ENCODE measurements around the gene MMP25.

The MMP25 gene

DNA sequence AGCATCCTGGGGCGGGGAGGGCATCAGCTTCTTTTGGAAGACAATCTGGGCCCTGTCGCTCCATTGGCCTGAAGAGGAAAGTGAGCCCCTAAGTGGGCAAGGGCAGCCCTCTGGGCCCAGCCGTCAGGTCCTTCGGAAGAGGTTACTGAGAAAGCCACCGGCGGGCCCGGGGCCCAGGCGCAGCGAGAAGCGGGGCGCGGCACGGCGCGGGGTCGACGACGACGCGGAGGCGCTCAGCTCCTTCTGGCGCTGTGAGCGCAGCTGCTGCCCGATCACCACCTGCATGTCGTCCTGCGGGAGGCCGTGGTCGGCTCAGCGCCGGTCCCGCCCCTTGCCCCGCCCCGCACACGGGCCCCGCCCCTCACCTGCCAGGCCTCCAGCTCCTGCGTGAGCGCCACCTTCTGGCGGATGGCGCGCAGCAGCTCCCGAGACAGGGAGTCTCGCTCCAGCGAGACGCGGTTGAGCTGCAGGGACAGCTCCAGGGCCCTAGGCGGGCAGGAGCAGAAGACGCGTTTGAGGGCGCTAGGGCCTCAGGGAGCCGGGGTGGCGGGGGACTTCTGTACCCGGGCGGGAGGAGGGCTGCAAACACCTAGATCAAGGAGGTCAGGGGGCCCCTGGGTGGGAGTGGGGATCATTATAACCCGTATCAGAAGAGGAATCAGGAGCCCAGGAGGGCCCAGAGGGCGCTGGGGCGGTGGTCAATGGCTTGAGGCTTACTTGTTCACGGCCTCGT is 18.2 kb upstream of the MMP25 start:
- peaks cover 46% of the 10 kb centered on the region for H3K27me3 Mint-ChIP-seq
- no peak overlapping the region for H3K27ac Mint-ChIP-seq (ENCODE audit: low read depth)
- peak; percentile 17 for ATAC-seq (replicated peaks; ENCODE audit: extremely low read depth, poor library complexity, severe bottlenecking)

DNA sequence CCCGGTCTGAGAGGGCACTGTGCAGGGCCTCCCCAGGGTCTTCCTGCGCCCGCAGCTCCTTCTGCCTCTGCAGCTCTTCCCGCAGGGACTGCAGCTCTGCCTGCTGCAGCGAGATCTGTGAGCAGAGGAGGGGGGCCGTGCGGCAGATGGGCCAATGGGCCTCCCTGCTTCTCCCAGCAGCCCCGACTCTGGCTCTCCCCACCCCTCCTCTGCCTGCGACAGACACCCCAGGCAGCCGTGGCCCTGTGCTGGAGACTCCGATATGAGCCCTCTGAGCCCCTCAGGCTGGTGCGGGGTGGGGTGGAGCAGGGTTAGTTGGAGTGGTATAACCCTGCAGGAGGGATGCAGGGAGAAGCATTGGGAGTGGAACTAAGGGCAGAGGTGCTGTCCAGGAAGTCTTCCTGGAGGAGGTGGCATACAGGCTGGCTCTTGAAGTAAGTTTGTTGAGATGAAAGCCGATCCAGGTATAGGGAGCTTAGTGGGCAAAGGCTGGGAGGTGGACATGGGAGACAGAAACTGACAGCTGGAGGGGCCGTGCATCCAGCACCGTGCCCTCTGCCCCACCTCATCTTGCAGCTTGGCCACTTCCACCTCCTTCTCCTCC is 17.5 kb upstream of the MMP25 start:
- H3K4me1 Mint-ChIP-seq: peaks cover 33% of the 10 kb centered on the region
- no peak for DNase-seq (ENCODE audit: low spot score in 2 of 2)
- no peaks in the 10 kb centered on the region for H3K9me3 Mint-ChIP-seq
- H3K27me3 Mint-ChIP-seq: peaks cover 53% of the 10 kb centered on the region
- peaks cover 18% of the 10 kb centered on the region for H3K36me3 Mint-ChIP-seq (ENCODE audit: insufficient read depth)
- ATAC-seq (replicated peaks; ENCODE audit: extremely low read depth, poor library complexity, severe bottlenecking): no peak
- peak overlapping the region; percentile 20 for H3K4me3 Mint-ChIP-seq
- H3K27ac Mint-ChIP-seq (ENCODE audit: low read depth): no peak overlapping the region

More for the DNA sequence above, 18.2 kb upstream of the MMP25 start:
- Mint-ChIP-seq H3K36me3 (ENCODE audit: insufficient read depth) (peaks cover 18% of the 10 kb centered on the region), H3K4me3 (peak overlapping the region; percentile 42), H3K9me3 (no peaks in the 10 kb centered on the region), H3K4me1 (peaks cover 35% of the 10 kb centered on the region)
- DNase-seq (ENCODE audit: low spot score in 2 of 2): peak; percentile 66 to 76

DNA sequence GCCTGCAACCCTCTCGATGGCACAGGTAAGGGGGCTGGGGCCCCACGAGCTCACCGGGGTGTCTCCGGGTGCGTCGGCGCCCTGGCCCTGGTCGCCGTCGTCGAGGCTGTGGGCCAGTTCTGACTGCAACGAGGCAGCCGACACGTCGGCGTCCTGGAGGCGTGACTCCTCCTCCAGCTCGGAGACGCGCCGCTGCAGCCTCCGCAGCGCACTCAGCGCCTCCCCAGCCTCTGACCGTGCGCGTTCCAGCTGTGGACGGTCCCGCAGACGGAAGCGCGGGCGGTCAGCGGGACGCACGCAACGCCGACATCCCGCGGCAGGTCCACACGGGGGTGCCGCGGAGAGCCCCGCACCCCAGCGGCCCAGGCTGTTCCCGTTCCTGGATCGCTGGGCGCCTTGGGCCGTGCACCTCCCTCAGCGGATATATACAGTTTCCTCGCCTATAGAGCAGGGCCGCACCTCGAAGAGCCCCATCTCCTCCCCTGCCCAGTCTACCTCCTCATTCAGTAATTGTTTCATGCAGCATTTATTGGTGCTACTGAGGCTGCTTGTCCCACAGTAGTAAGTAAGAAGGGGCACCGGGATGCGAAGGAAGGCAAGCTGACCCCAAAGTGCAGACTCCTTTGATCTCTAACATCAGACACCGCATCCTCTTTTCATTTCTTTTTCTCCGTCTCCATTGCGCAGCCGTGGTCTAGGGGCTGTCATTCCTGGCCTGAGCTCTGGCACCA is 16.7 kb upstream of the MMP25 start:
- H3K9me3 Mint-ChIP-seq: no peaks in the 10 kb centered on the region
- peaks cover 26% of the 10 kb centered on the region for H3K4me1 Mint-ChIP-seq
- no peak overlapping the region for H3K27ac Mint-ChIP-seq (ENCODE audit: low read depth)
- peak; percentile 16 for ATAC-seq (replicated peaks; ENCODE audit: extremely low read depth, poor library complexity, severe bottlenecking)
- peaks cover 12% of the 10 kb centered on the region for H3K36me3 Mint-ChIP-seq (ENCODE audit: insufficient read depth)
- peaks cover 61% of the 10 kb centered on the region for H3K27me3 Mint-ChIP-seq
- H3K4me3 Mint-ChIP-seq: peak overlapping the region; percentile 48
- DNase-seq (ENCODE audit: low spot score in 2 of 2): no peak

DNA sequence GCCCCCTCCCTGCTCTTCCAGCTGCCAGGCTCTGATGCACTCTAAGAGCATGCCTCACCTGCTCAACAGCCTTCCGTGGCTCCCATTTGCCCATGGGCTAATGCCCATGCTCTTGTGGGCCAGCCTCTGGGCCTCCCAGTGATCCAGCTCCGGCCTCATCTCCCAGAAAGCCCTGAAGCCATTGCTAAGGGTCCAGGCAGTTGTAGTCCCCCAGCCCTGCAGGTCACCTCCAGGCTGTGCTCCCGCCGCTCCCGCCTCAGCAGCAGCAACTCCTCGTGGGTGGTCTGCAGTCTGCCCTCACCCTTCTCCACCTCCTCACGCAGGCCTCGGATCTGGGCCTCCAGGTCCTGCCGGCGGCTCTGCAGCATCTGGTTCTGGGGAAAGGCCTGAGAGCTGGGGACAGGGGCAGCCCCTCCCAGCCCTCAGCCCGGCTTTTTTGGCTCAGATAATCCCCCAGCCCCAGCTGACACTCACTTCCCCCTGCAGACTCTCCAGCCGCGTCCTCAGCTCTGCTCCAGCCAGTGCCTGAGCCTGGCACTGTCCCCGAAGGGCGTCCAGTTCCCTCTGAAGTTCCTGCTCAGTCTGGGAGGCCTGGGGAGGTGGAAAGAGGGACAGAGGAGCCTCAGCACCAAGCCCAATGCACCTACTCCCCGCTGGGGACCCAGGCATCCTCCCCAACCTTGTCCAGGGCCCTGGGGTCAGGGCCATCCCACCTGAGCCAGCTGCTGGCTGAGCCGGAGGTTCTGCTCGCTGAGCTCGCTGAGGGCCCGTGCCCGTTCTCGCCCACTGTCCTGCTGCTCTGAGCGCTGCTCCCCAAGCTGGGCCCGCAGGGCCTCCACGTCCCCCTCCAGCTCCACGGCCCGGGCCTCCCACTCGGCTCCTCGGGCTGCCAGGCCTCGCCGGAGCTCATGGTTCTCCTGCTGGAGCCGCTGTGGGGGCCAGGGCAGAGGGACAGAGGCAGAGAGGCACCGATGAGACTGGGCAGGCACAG is 15.8 kb upstream of the MMP25 start:
- Mint-ChIP-seq H3K36me3 (ENCODE audit: insufficient read depth) (peaks cover 12% of the 10 kb centered on the region), H3K9me3 (no peaks in the 10 kb centered on the region), H3K27me3 (peaks cover 70% of the 10 kb centered on the region), H3K27ac (ENCODE audit: low read depth) (no peak overlapping the region), H3K4me3 (peak overlapping the region; percentile 48), H3K4me1 (peaks cover 27% of the 10 kb centered on the region)
- ATAC-seq (replicated peaks; ENCODE audit: extremely low read depth, poor library complexity, severe bottlenecking) (no peak), DNase-seq (ENCODE audit: low spot score in 2 of 2) (no peak)

DNA sequence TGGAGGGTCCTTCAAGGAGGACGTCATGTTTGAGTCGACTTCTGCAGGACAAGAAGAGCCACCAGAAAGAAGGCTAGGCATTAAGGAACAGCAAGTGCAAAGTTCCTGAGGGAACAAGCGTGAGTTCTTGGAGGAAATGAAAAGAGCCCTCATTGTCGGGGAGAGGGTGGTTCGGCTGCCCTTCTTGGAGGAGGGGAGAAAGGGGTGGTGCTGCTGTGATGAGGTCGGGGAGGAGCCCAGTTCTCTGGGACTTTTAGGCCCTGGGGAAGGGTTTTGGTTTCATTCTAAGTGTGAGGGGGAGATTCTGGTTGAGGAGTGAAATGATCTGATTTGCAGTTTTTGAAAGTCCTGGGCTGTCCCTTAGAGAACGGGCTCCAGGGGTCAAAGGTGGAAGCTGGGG is 13.7 kb upstream of the MMP25 start:
- Mint-ChIP-seq H3K27me3 (peaks cover 86% of the 10 kb centered on the region), H3K9me3 (no peaks in the 10 kb centered on the region)

DNA sequence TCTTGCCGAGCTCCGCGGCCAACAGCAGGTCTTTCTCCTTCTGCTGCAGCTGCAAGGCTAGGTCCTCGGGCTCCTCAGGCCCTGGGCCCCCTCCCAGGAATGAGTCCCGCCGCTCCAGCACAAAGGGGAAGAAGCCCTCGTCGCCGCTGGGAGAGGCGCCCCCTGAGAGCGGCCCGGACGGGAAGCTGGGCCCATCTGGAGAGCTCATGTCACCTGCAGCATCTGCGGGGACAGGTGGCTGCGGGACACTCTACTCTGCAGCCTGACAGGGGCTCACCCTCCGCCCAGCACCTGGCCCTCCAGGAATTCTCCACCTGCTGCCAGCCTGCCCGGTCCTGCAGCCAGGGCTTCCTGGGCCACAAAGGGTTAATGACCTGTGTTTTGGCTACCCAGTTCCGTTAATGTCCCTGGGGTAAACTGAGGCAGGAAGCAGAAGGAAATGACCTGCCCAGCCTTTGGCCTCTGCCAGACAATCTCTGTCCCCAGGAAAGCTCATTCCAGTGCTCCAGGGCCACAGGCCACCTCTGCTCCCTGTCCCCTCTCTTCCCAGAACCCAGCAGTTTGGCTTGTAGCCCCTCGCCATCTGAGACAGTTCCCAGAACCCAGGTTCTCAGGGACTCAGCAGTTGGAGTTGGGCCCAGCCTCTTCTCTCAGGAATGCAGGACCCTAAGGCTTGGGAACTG is 10.9 kb upstream of the MMP25 start:
- H3K4me3 Mint-ChIP-seq: peak overlapping the region; percentile 36
- no peak for DNase-seq (ENCODE audit: low spot score in 2 of 2)
- H3K4me1 Mint-ChIP-seq: peaks cover 19% of the 10 kb centered on the region
- no peak for ATAC-seq (replicated peaks; ENCODE audit: extremely low read depth, poor library complexity, severe bottlenecking)
- H3K27ac Mint-ChIP-seq (ENCODE audit: low read depth): no peak overlapping the region
- H3K9me3 Mint-ChIP-seq: no peaks in the 10 kb centered on the region
- peaks cover 94% of the 10 kb centered on the region for H3K27me3 Mint-ChIP-seq
- peaks cover 3% of the 10 kb centered on the region for H3K36me3 Mint-ChIP-seq (ENCODE audit: insufficient read depth)

More for the DNA sequence above, 13.7 kb upstream of the MMP25 start:
- H3K27ac Mint-ChIP-seq (ENCODE audit: low read depth): no peak overlapping the region
- H3K4me3 Mint-ChIP-seq: no peak overlapping the region
- peaks cover 9% of the 10 kb centered on the region for H3K36me3 Mint-ChIP-seq (ENCODE audit: insufficient read depth)
- peaks cover 37% of the 10 kb centered on the region for H3K4me1 Mint-ChIP-seq
- ATAC-seq (replicated peaks; ENCODE audit: extremely low read depth, poor library complexity, severe bottlenecking) (no peak), DNase-seq (ENCODE audit: low spot score in 2 of 2) (no peak)

DNA sequence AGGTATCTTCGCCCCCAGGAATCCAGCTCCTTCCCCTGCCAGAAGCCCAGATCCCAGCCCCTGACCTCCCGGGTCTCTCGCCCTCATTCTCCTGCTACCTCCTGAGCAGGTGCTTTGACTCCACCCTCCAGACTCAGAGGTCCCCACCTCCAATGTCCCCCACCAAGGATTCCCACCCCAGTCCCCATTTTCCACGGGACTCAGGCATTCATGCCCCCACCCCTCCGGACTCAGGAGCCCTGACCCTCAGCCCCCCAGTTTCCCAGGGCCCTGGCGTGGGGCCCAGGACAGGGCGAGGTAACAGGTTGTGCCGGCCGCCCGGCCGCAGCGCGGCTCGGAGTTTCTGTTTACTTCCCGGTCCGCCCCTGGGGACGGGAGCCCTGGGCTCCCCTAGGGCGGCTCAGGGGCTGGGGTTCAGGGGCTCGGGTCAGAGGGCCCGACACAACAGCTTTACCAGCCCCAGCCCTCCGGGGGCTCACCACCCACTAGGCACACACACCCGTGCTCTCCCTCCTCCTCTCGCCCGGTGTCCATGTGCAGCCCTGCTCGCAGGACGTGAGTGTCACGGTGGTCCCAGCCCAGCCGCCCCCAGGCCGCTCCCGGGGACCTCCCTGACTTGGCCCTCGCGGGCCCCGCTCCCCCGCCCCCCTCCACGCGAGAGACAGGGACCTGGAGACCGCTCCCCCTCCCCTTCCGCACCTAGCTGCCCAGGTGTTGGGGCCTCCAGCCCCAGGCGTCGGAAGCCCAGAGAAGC is 10.2 kb upstream of the MMP25 start:
- Mint-ChIP-seq H3K36me3 (ENCODE audit: insufficient read depth) (peaks cover 3% of the 10 kb centered on the region), H3K27ac (ENCODE audit: low read depth) (no peak overlapping the region), H3K9me3 (no peaks in the 10 kb centered on the region), H3K4me3 (peak overlapping the region; percentile 36), H3K27me3 (peaks cover 90% of the 10 kb centered on the region), H3K4me1 (peaks cover 19% of the 10 kb centered on the region)
- DNase-seq (ENCODE audit: low spot score in 2 of 2) (no peak), ATAC-seq (replicated peaks; ENCODE audit: extremely low read depth, poor library complexity, severe bottlenecking) (no peak)

DNA sequence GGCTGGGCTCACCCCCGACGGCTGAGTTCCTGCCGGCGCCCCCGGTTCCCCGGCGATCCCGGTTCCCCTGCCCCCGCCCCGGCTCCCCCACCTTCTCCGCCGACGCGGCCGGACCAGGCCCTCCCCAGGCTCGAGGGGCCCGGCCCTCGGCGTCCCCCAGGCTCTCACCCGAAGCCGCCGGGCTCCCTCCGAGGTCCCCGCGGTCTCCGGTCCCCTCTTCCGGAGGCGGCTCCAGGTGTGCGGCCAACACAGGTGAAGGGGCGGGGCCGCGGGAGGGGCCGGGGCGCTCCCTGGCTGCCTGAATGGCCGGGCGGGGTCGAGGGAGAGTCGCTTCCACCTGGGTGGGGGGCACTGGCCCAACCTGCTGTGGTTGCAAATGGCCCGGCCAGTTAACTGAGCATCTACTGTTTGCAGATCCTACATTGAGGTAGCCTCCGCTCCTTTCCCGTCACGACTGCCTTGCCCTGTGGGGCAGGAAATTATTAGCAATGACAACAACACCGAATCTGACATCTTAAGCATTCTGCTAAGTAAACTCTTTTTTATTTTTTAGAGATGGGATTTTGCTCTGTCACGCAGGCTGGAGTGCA is 9.5 kb upstream of the MMP25 start, which contains the start of gene BICDL2:
Gene BICDL2 (minus strand): TSS at position 219 of the 590 bp plus-strand sequence. CDS start 1,448 bp downstream, outside the sequence.
- H3K4me1 Mint-ChIP-seq: peaks cover 19% of the 10 kb centered on the region
- no peak for DNase-seq (ENCODE audit: low spot score in 2 of 2)
- peaks cover 1% of the 10 kb centered on the region for H3K36me3 Mint-ChIP-seq (ENCODE audit: insufficient read depth)
- no peaks in the 10 kb centered on the region for H3K9me3 Mint-ChIP-seq
- no peak within 1 kb of the TSS for H3K27ac Mint-ChIP-seq (ENCODE audit: low read depth)
- H3K4me3 Mint-ChIP-seq: peak within 1 kb of the TSS; percentile 68
- H3K27me3 Mint-ChIP-seq: peaks cover 84% of the 10 kb centered on the region
- ATAC-seq (replicated peaks; ENCODE audit: extremely low read depth, poor library complexity, severe bottlenecking): no peak

DNA sequence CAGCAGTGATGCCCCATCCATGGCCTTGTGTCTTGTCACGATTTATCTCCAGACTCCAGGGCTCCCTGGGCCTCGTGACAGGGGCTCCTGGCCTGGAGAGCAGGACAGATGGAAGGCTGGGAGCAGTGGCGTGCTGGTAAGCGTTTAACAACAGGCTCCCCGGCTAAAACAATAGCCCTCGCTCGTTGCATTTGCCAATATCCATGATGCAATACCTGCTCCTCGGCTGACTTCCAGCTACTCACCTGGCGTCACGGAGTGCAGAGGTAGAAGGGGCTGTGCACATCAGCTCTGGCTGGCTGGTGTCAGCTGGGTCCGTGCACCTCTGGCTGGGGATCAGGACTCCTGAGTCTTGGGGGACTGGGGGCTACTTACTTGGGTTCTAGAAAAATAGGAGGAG is 8.1 kb upstream of the MMP25 start:
- no peaks in the 10 kb centered on the region for H3K9me3 Mint-ChIP-seq
- no peak overlapping the region for H3K27ac Mint-ChIP-seq (ENCODE audit: low read depth)
- no peak overlapping the region for H3K4me3 Mint-ChIP-seq
- peaks cover 1% of the 10 kb centered on the region for H3K36me3 Mint-ChIP-seq (ENCODE audit: insufficient read depth)
- no peak for ATAC-seq (replicated peaks; ENCODE audit: extremely low read depth, poor library complexity, severe bottlenecking)
- no peak for DNase-seq (ENCODE audit: low spot score in 2 of 2)
- H3K27me3 Mint-ChIP-seq: peaks cover 70% of the 10 kb centered on the region
- H3K4me1 Mint-ChIP-seq: peaks cover 11% of the 10 kb centered on the region

DNA sequence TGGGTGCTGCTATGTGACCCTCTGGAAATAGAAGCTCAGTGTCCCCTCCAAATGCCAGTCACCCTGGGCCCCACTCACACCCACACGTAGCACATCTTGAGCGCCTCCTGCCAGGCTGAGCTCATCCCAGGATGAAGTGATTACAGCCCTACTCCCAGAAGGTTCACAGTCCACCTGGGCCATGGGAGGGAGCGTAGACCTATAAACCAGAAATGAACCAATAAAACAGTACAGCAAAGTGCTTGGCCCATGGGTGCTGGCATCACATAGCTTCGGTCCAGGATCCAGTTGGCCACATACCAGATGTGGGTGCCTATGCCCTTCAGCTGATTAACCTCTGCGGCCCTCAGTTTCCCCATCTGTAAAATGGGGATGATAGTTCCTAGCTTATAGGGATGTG is 7.5 kb upstream of the MMP25 start:
- H3K9me3 Mint-ChIP-seq: no peaks in the 10 kb centered on the region
- DNase-seq (ENCODE audit: low spot score in 2 of 2) (no peak), ATAC-seq (replicated peaks; ENCODE audit: extremely low read depth, poor library complexity, severe bottlenecking) (no peak)
- no peak overlapping the region for H3K27ac Mint-ChIP-seq (ENCODE audit: low read depth)
- H3K4me1 Mint-ChIP-seq: peaks cover 14% of the 10 kb centered on the region
- H3K27me3 Mint-ChIP-seq: peaks cover 70% of the 10 kb centered on the region
- peaks cover 1% of the 10 kb centered on the region for H3K36me3 Mint-ChIP-seq (ENCODE audit: insufficient read depth)
- H3K4me3 Mint-ChIP-seq: no peak overlapping the region

DNA sequence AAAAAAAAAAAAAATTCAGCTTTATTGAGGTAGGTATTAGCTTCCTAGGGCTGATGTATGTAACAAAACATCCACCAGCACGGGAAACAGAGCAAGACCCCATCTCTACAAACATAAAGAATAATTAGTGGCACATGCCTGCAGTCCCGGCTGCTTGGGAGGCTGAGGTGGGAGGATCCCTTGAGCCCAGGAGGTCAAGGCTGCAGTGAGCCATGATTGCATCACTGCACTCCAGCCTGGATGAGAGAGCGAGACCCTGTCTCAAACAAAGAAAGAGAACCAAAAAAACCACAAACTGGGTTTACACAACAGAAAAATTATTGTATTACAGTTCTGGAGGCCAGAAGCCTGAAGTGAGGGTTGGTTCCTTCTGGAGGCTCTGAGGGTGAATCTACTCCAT is 4.0 kb upstream of the MMP25 start:
- Mint-ChIP-seq H3K27me3 (peaks cover 55% of the 10 kb centered on the region), H3K27ac (ENCODE audit: low read depth) (no peak overlapping the region), H3K36me3 (ENCODE audit: insufficient read depth) (no peaks in the 10 kb centered on the region), H3K4me1 (peaks cover 19% of the 10 kb centered on the region), H3K4me3 (no peak overlapping the region), H3K9me3 (no peaks in the 10 kb centered on the region)
- ATAC-seq (replicated peaks; ENCODE audit: extremely low read depth, poor library complexity, severe bottlenecking) (no peak), DNase-seq (ENCODE audit: low spot score in 2 of 2) (no peak)

Measured in central memory CD8-positive, alpha-beta T cell (primary cell).